RWPE2 (cell line): ENCODE measurements around the gene KCNK13.
A peak's percentile ranks its signal among the peaks of the same experiment; 100 is the strongest.

Experiments used
- ATAC-seq: fragments of 200-7000 bp; cut with Tn5 transposase; 3 replicates; pipeline ENCODE4 v1.9.1; 2021; ENCODE audit warnings: low read depth
- DNase-seq: peaks from one replicate; pipeline ENCODE4 v3.0.0-alpha.2; 2020; ENCODE audit warnings: low spot score
- H3K27ac ChIP-seq: fragments of 450-650 bp; 2 replicates; pipeline ENCODE4 v1.5.1; 2017; ENCODE audit warnings: mild to moderate bottlenecking; ENCODE audit not compliant: poor library complexity, severe bottlenecking
- H3K27me3 ChIP-seq: fragments of 250-450 bp; sonication (Bioruptor Pico); 2 replicates; pipeline ENCODE4 v1.5.1; 2021; ENCODE audit warnings: mild to moderate bottlenecking, moderate library complexity; ENCODE audit not compliant: insufficient read depth, poor library complexity, severe bottlenecking
- H3K36me3 ChIP-seq: fragments of 250-450 bp; sonication (Bioruptor Pico); 2 replicates; pipeline ENCODE4 v1.5.1; 2020; ENCODE audit warnings: low read depth, mild to moderate bottlenecking, moderate library complexity
- H3K4me1 ChIP-seq: fragments of 250-450 bp; sonication (Bioruptor Pico); 2 replicates; pipeline ENCODE4 v1.5.1; 2021; ENCODE audit warnings: mild to moderate bottlenecking, moderate library complexity; ENCODE audit not compliant: insufficient read depth, poor library complexity, severe bottlenecking
- H3K4me3 ChIP-seq: fragments of 250-450 bp; sonication (Bioruptor Pico); 2 replicates; pipeline ENCODE4 v1.5.1; 2021; ENCODE audit warnings: mild to moderate bottlenecking, moderate library complexity; ENCODE audit not compliant: severe bottlenecking
- H3K9me3 ChIP-seq: fragments of 250-450 bp; sonication (Bioruptor Pico); 2 replicates; pipeline ENCODE4 v1.5.1; 2021; ENCODE audit warnings: mild to moderate bottlenecking, moderate library complexity; ENCODE audit not compliant: severe bottlenecking
- TF ChIP-seq, protein P1 (sequence below): fragments of 450-650 bp; IDR thresholded peaks from one replicate; pipeline ENCODE4 v1.5.1; 2017; ENCODE audit warnings: mild to moderate bottlenecking, moderate library complexity; ENCODE audit not compliant: poor library complexity, severe bottlenecking

Gene KCNK13

DNA sequence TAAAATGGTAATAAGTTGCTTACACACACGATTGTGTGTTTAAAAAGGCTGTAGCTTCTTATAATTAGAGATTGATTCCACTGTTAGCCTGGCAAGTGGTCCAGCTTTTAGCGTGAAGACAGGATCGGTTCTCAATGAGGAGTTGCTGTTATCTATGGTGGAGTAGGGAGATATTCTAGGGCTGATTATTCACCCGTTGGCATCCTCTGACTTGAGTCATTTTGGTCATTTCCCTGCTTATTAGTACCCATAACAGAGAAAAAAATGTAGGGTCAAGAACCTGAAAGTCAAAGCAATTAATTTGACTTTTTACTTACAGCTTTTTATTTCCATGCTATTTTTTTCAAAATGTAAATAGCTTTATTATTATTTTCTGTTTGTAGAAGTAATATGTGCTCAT, 76.0 kb downstream of the KCNK13 start:
- H3K4me3 ChIP-seq, result no peak overlapping the region
- H3K4me1 ChIP-seq, result peaks cover 9% of the 10 kb centered on the region
- H3K27ac ChIP-seq, result no peak overlapping the region
- TF ChIP-seq, protein P1, sequence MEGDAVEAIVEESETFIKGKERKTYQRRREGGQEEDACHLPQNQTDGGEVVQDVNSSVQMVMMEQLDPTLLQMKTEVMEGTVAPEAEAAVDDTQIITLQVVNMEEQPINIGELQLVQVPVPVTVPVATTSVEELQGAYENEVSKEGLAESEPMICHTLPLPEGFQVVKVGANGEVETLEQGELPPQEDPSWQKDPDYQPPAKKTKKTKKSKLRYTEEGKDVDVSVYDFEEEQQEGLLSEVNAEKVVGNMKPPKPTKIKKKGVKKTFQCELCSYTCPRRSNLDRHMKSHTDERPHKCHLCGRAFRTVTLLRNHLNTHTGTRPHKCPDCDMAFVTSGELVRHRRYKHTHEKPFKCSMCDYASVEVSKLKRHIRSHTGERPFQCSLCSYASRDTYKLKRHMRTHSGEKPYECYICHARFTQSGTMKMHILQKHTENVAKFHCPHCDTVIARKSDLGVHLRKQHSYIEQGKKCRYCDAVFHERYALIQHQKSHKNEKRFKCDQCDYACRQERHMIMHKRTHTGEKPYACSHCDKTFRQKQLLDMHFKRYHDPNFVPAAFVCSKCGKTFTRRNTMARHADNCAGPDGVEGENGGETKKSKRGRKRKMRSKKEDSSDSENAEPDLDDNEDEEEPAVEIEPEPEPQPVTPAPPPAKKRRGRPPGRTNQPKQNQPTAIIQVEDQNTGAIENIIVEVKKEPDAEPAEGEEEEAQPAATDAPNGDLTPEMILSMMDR, result no peak
- H3K9me3 ChIP-seq, result no peaks in the 10 kb centered on the region
- H3K36me3 ChIP-seq, result no peaks in the 10 kb centered on the region
- DNase-seq, result no peak
- no peaks in the 10 kb centered on the region for H3K27me3 ChIP-seq
- no peak for ATAC-seq

DNA sequence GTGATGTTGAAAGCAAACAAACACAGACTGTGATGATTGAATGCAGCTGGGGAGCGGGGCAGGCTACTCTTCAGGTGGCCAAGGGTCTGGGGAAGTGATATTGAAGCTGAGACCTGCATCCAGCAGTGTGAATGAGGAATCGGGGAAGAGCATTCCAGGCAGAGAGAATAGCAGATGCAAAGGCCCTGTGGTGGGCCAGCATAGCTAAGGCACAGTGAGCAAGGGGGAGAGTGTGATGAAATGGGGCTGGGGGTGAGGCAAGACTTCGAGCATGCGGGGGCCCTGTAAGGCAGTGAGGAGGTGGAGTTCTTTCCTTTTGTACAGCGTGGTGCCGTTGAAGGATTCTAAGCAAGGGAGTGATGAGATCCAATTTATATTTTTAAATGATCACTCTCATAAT, 77.4 kb downstream of the KCNK13 start:
- Histone ChIP-seq H3K9me3 (no peaks in the 10 kb centered on the region), H3K36me3 (no peaks in the 10 kb centered on the region), H3K4me1 (peaks cover 9% of the 10 kb centered on the region), H3K27ac (no peak overlapping the region), H3K4me3 (no peak overlapping the region), H3K27me3 (no peaks in the 10 kb centered on the region)
- DNase-seq (no peak), ATAC-seq (no peak)
- TF ChIP-seq, protein P1, result no peak

DNA sequence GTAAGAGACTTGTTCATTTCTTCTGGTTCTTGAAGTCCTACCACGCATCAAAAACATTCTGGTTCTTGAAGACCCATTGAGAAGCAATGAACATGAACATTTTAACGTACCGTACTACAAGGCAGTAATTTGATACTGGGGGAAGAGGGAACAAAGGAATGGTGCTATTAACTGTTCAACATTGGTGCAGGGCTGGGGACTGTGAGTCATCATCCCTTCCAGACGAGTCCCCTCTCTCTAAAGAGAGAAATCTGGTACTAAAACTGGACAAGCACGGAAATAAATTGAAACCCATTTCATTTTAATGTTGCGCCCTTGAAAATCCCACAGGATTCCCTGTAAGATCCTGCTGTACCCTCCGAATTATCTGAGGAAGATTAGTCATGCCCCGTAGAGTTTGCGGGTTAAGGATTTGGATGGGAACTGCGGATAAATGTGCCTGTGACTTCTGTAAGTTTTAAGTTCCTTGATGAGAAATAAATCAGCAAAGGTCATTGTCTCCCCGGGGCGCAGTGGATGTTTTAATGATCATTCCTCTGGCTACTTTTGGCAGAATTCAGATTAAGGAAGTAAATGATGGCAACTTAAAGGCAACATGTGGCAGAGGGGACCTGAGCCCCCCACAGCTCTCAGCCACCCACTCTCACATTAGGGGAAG, 78.6 kb downstream of the KCNK13 start:
- no peaks in the 10 kb centered on the region for H3K9me3 ChIP-seq
- H3K4me3 ChIP-seq, result no peak overlapping the region
- ATAC-seq, result peak; percentile 67
- H3K27ac ChIP-seq, result no peak overlapping the region
- TF ChIP-seq, protein P1, result no peak
- H3K36me3 ChIP-seq, result no peaks in the 10 kb centered on the region
- H3K4me1 ChIP-seq, result peaks cover 9% of the 10 kb centered on the region
- peaks cover 6% of the 10 kb centered on the region for H3K27me3 ChIP-seq
- no peak for DNase-seq

DNA sequence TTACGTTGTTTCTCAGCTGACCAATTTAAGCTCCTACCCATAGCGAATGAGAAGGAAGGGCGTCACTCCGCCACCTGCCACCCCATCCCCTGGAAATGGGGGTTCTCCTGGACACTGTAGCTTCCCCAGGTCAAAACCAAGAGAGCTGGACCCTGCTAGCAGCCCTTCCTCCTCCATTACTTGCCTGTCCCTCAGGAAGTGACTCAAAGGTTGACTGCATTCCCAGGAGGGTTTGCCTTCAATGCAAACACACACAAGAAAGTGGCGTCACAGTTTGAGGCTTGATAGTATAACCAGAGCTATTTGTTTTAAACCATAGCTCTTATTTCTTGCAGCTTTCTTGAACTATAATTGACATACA, 79.1 kb downstream of the KCNK13 start:
- Histone ChIP-seq H3K36me3 (no peaks in the 10 kb centered on the region), H3K4me3 (no peak overlapping the region), H3K4me1 (peaks cover 9% of the 10 kb centered on the region), H3K9me3 (no peaks in the 10 kb centered on the region), H3K27ac (no peak overlapping the region), H3K27me3 (peaks cover 6% of the 10 kb centered on the region)
- DNase-seq, result no peak
- peak; percentile 76 for ATAC-seq
- TF ChIP-seq, protein P1, result no peak

DNA sequence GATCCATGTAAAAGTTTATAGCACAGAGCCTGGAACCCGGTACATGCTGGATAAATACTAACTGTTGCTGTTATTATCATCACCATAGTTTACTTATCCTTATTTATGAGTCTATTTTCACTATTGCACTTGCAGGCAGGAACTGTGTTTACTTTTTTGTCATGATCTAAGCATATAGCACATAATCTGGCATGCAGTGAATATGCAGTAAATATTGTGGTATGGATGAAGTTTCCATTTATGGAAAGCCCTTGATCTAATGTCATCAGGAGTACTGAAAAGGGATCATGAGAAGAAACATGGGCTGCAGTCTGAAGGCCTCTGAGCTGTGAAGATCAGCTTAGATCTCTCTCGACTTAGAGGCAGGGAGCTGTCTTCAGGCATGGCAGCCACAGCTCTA, 91.6 kb downstream of the KCNK13 start:
- Histone ChIP-seq H3K36me3 (no peaks in the 10 kb centered on the region), H3K4me3 (no peak overlapping the region), H3K27me3 (no peaks in the 10 kb centered on the region), H3K9me3 (no peaks in the 10 kb centered on the region), H3K27ac (no peak overlapping the region), H3K4me1 (no peaks in the 10 kb centered on the region)
- ATAC-seq (no peak), DNase-seq (no peak)
- TF ChIP-seq, protein P1, result no peak
